PFSK-1 (cell line): ENCODE measurements around the gene OGFOD3.

Experiments used
- FOXP2 ChIP-seq: optimal IDR thresholded peaks from 2 replicates; pipeline ENCODE3; 2011; ENCODE audit warnings: borderline replicate concordance, control low read depth, inconsistent platforms; ENCODE audit not compliant: insufficient read depth; ENCODE audit errors: extremely low read length, extremely low read depth
- POLR2AphosphoS5 ChIP-seq: IDR thresholded peaks from 2 replicates; pipeline ENCODE4 v1.6.1; 2012; ENCODE audit warnings: low read depth, mild to moderate bottlenecking, control low read depth, low read length, moderate library complexity
- SIN3A ChIP-seq: IDR thresholded peaks from 2 replicates; pipeline ENCODE4 v1.6.1; 2012; ENCODE audit warnings: mild to moderate bottlenecking, low read length, moderate library complexity, borderline replicate concordance; ENCODE audit not compliant: insufficient read depth
- TAF1 ChIP-seq: IDR thresholded peaks from 2 replicates; pipeline ENCODE4 v1.6.1; 2012; ENCODE audit warnings: low read length, control low read depth, borderline replicate concordance; ENCODE audit not compliant: insufficient read depth
- TF ChIP-seq, protein P1 (sequence below), 2 experiments: IDR thresholded peaks; 2 replicates each; pipeline versions ENCODE4 v1.6.1 to v1.8.0; 2011 to 2012; ENCODE audit warnings: low read depth in 2 of 2, low read length in 2 of 2, control low read depth in 1 of 2, inconsistent platforms in 1 of 2, mild to moderate bottlenecking in 1 of 2, moderate library complexity in 1 of 2; ENCODE audit not compliant: insufficient read depth in 1 of 2

- TF ChIP-seq POLR2AphosphoS5 = no peak
- no peak for TF ChIP-seq SIN3A
- TF ChIP-seq, protein P1, sequence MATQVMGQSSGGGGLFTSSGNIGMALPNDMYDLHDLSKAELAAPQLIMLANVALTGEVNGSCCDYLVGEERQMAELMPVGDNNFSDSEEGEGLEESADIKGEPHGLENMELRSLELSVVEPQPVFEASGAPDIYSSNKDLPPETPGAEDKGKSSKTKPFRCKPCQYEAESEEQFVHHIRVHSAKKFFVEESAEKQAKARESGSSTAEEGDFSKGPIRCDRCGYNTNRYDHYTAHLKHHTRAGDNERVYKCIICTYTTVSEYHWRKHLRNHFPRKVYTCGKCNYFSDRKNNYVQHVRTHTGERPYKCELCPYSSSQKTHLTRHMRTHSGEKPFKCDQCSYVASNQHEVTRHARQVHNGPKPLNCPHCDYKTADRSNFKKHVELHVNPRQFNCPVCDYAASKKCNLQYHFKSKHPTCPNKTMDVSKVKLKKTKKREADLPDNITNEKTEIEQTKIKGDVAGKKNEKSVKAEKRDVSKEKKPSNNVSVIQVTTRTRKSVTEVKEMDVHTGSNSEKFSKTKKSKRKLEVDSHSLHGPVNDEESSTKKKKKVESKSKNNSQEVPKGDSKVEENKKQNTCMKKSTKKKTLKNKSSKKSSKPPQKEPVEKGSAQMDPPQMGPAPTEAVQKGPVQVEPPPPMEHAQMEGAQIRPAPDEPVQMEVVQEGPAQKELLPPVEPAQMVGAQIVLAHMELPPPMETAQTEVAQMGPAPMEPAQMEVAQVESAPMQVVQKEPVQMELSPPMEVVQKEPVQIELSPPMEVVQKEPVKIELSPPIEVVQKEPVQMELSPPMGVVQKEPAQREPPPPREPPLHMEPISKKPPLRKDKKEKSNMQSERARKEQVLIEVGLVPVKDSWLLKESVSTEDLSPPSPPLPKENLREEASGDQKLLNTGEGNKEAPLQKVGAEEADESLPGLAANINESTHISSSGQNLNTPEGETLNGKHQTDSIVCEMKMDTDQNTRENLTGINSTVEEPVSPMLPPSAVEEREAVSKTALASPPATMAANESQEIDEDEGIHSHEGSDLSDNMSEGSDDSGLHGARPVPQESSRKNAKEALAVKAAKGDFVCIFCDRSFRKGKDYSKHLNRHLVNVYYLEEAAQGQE (IDR thresholded peaks at IDR 0.05; ENCODE audit: insufficient read depth in 1 of 2, low read depth in 2 of 2, low read length in 2 of 2) = no peak
- no peak for TF ChIP-seq TAF1
- no peak for TF ChIP-seq FOXP2
Observed at GRCh38 chr17:82400206-82400605, 18.2 kb downstream of the OGFOD3 start.
